SU-DHL-6 (cell line): Measurements from ENCODE around the gene WNT5A.

Experiments
- EZH2phosphoT487 ChIP-seq: fragments of 200-600 bp; sonication (generic), shearing (Covaris generic); conservative IDR thresholded peaks from 2 replicates; pipeline ENCODE4 v1.6.1; 2018; ENCODE audit warnings: mild to moderate bottlenecking, antibody characterized with exemption, low read length, moderate library complexity, mixed read lengths
- TF ChIP-seq, protein P1 (sequence below): fragments of 200-600 bp; sonication (generic); IDR thresholded peaks from one replicate; pipeline ENCODE4 v1.5.1; 2017; ENCODE audit warnings: antibody characterized with exemption, mild to moderate bottlenecking, low read length, moderate library complexity; ENCODE audit not compliant: insufficient read depth, poor library complexity, severe bottlenecking

DNA sequence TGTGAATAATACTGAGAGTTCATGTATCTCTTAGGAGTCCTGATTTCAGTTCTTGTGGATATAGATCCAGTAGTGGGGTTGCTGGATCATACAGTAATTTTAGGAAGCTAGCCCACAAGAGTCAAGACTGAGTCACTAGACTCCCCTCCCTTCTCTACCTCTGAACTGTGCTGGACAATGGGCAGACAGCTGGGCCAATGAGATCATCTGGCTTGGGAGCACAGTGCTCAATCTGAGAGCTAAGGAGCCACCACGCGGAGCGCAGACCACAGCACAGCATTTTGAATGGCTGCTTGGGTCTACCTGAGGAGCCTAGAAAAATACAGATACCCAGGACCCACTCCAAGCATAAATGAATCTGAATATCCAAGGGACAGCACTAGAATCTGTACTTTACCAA, 32.5 kb downstream of the WNT5A start:
- TF ChIP-seq, protein P1, sequence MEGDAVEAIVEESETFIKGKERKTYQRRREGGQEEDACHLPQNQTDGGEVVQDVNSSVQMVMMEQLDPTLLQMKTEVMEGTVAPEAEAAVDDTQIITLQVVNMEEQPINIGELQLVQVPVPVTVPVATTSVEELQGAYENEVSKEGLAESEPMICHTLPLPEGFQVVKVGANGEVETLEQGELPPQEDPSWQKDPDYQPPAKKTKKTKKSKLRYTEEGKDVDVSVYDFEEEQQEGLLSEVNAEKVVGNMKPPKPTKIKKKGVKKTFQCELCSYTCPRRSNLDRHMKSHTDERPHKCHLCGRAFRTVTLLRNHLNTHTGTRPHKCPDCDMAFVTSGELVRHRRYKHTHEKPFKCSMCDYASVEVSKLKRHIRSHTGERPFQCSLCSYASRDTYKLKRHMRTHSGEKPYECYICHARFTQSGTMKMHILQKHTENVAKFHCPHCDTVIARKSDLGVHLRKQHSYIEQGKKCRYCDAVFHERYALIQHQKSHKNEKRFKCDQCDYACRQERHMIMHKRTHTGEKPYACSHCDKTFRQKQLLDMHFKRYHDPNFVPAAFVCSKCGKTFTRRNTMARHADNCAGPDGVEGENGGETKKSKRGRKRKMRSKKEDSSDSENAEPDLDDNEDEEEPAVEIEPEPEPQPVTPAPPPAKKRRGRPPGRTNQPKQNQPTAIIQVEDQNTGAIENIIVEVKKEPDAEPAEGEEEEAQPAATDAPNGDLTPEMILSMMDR, result no peak
- TF ChIP-seq EZH2phosphoT487, result no peak
